WTC11 (cell line): ENCODE data around the gene CYP3A5.

Source experiments
- CREB1 ChIP-seq: sonication (generic); formaldehyde crosslinking; IDR thresholded peaks from 2 replicates; pipeline ENCODE4 v1.8.0; 2023; ENCODE audit warnings: mild to moderate bottlenecking, missing genetic modification reagents
- CTCF ChIP-seq: fragments of 200-600 bp; IDR thresholded peaks from 2 replicates; pipeline ENCODE4 v1.8.0; 2022; ENCODE audit warnings: antibody characterized with exemption
- FOXP4 ChIP-seq: sonication (generic); formaldehyde crosslinking; IDR thresholded peaks from 2 replicates; pipeline ENCODE4 v1.8.0; 2022; ENCODE audit warnings: mild to moderate bottlenecking, missing genetic modification reagents
- GABPB1 ChIP-seq: sonication (generic); formaldehyde crosslinking; IDR thresholded peaks from 2 replicates; pipeline ENCODE4 v1.8.1; 2023; ENCODE audit warnings: mild to moderate bottlenecking, missing genetic modification reagents
- MAX ChIP-seq: sonication (generic); formaldehyde crosslinking; IDR thresholded peaks from 2 replicates; pipeline ENCODE4 v1.8.0; 2022; ENCODE audit warnings: mild to moderate bottlenecking, missing genetic modification reagents
- SMAD3 ChIP-seq: sonication (generic); formaldehyde crosslinking; IDR thresholded peaks from 2 replicates; pipeline ENCODE4 v1.8.0; 2022; ENCODE audit warnings: missing genetic modification reagents, mild to moderate bottlenecking, borderline replicate concordance
- USF2 ChIP-seq: sonication (generic); formaldehyde crosslinking; IDR thresholded peaks from 2 replicates; pipeline ENCODE4 v1.8.1; 2023; ENCODE audit warnings: mild to moderate bottlenecking, missing genetic modification reagents, moderate library complexity
- ZNF121 ChIP-seq: sonication (generic); formaldehyde crosslinking; IDR thresholded peaks from 2 replicates; pipeline ENCODE4 v1.8.0; 2023; ENCODE audit warnings: missing genetic modification reagents

DNA sequence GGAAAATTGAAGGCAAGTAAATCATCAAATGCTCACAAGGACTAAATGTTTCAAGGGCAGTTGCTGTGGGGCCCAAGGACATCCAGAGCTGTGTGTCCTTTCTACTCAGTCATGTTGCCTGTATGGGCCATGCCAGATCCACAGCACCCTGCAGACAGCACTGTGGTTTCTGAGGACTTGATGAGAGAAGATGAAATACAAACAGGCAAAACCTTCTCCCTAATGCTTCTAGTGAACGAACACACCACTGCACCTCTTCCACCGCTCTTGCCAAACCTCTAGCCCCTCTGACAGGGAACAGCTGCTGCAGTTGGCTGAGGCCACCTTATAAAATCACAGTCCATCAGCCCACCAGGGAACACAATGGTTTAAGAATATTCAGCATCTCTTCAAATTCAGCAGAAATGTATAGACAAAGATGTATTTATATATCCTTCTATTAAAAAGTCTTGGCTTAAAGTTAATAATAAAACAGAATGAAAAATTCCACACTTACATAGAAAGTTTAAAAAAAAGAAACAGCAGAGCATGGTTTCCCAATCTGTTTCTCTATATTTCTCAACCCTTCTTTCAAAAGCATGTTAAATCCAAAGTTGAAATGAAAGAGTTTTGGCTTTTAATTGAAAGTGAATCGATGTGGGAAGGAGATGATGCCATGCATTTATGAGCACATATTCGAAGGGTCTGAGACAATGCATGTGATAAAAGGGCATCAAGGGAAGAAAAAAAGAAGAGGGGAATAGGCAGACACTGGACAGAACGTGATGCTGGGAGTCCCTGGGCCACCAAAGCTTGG, 41.2 kb upstream of the CYP3A5 start:
- TF ChIP-seq MAX (CRISPR knock-in tag): no peak
- no peak for TF ChIP-seq CREB1
- TF ChIP-seq ZNF121 (CRISPR knock-in tag): no peak
- no peak for TF ChIP-seq SMAD3 (CRISPR knock-in tag)
- no peak for TF ChIP-seq CTCF
- TF ChIP-seq FOXP4 (CRISPR knock-in tag): no peak
- TF ChIP-seq GABPB1 (CRISPR knock-in tag): no peak
- TF ChIP-seq USF2 (CRISPR knock-in tag): no peak
